Hypothalamus (tissue), 51 donors: ENCODE measurements around the gene TMEM82.

Experiments used
- DNase-seq, 51 donors: peaks; one replicate each; lab custom pipeline; 2025; lab: John Stamatoyannopoulos, UW

The TMEM82 gene

GRCh38 chr1:15771836-15772515 lies 29.7 kb downstream of the TMEM82 start:
- no peak for DNase-seq

- DNase-seq: no peak
Observed at GRCh38 chr1:15775706-15776105, 33.4 kb downstream of the TMEM82 start.

- DNase-seq: no peak
Observed at GRCh38 chr1:15777909-15778707, 35.8 kb downstream of the TMEM82 start.

GRCh38 chr1:15785683-15786082 lies 43.4 kb downstream of the TMEM82 start:
- no peak for DNase-seq

GRCh38 chr1:15786581-15786980 lies 44.3 kb downstream of the TMEM82 start:
- no peak for DNase-seq

GRCh38 chr1:15788624-15789301 lies 46.5 kb downstream of the TMEM82 start:
- DNase-seq: no peak

- DNase-seq: no peak
Observed at GRCh38 chr1:15796086-15796462, 53.8 kb downstream of the TMEM82 start.
